ENCODE data around the gene USP15. TPM values are rescaled to one million over a fixed set of nuclear protein-coding genes. Genes with fewer than 3 reads are reported as not detected.

The USP15 gene
- total and polyA plus RNA-seq, 2 of the 8 experiments (the other 6 are each of a cell fraction or from before 2014, with no cell fraction given) = 12.7 to 38.6 TPM

GRCh38 chr12:62263966-62264365, 3.8 kb downstream of the USP15 start:
- H4K20me1 ChIP-seq (replicated peaks in 1 of 2; ENCODE audit: control insufficient read depth in 1 of 2, insufficient read depth in 2 of 2, low read length in 2 of 2) = peaks cover 0 to 2% of the 10 kb centered on the region in 2 experiments
- H3K9me3 ChIP-seq (ENCODE audit: insufficient read depth in 2 of 2, low read depth in 1 of 2, low read length in 1 of 2) = no peaks in the 10 kb centered on the region
- no peak overlapping the region for H3K56ac ChIP-seq (replicated peaks; ENCODE audit: insufficient read length, low read depth, low read length)
- H3K18ac ChIP-seq (ENCODE audit: extremely low read depth, low read length) = no peak overlapping the region
- H3K79me1 ChIP-seq (ENCODE audit: low read depth, low read length) = no peaks in the 10 kb centered on the region
- H2BK12ac ChIP-seq (ENCODE audit: low read depth, low read length) = no peak overlapping the region
- H3K27ac ChIP-seq (ENCODE audit: low read depth, low read length) = no peak overlapping the region
- no peak overlapping the region for H3K4me2 ChIP-seq (ENCODE audit: insufficient read depth in 1 of 2, low read depth in 2 of 2, low read length in 2 of 2)
- WGBS, 2 experiments (ENCODE audit: extremely low coverage in 1 of 2, insufficient coverage in 1 of 2, insufficient read length in 1 of 2, insufficient replicate concordance in 2 of 2, low coverage in 1 of 2, low lambda C conversion rate in 2 of 2, missing lambda C conversion rate in 1 of 2) = 94% methylated on average over 11 of the region's 11 CpGs; no CpG with 5 or more reads in 1 of the 2 experiments
- no peak for TF ChIP-seq CTCF (IDR thresholded peaks at IDR 0.05; ENCODE audit: control extremely low read depth in 1 of 3, insufficient read depth in 1 of 3, low read depth in 1 of 3, low read length in 3 of 3)
- TF ChIP-seq TAF1 (IDR thresholded peaks at IDR 0.05; ENCODE audit: low read depth, low read length) = no peak
- no peak for TF ChIP-seq SIX5 (IDR thresholded peaks at IDR 0.05; ENCODE audit: low read depth, low read length)
- TF ChIP-seq EP300 (IDR thresholded peaks at IDR 0.05; ENCODE audit: borderline replicate concordance in 1 of 2, low read depth in 2 of 2, low read length in 2 of 2) = no peak
- no peak for TF ChIP-seq SP1 (IDR thresholded peaks at IDR 0.05; ENCODE audit: low read depth, low read length)
- TF ChIP-seq FOSL1 (IDR thresholded peaks at IDR 0.05; ENCODE audit: insufficient read depth, low read depth, low read length) = no peak
- no peak overlapping the region for H4K5ac ChIP-seq (ENCODE audit: insufficient read length, low read depth, low read length)
- no peak overlapping the region for H2AK5ac ChIP-seq (ENCODE audit: low read depth, low read length)
- no peak overlapping the region for H2BK5ac ChIP-seq (ENCODE audit: low read depth, low read length)
- FAIRE-seq (no peak), DNase-seq (ENCODE audit: low read depth in 1 of 2, low spot score in 2 of 2) (no peak)
- no peak overlapping the region for H2BK15ac ChIP-seq (ENCODE audit: low read length)
- H3K36me3 ChIP-seq (ENCODE audit: control insufficient read depth in 2 of 4, insufficient read depth in 4 of 4, low read length in 3 of 4) = no peaks in the 10 kb centered on the region
- H2BK20ac ChIP-seq (ENCODE audit: low read length) = no peak overlapping the region
- POLR2A ChIA-PET (ENCODE audit: partially characterized antibody) = no interaction called here
- H3K23me2 ChIP-seq (ENCODE audit: low read depth, low read length) = peaks cover 3% of the 10 kb centered on the region; the same call in 1 of the 2 replicates
- H3K9ac ChIP-seq (replicated peaks in 1 of 4; ENCODE audit: extremely low read depth in 1 of 4, low read depth in 3 of 4, low read length in 3 of 4) = no peak overlapping the region
- no peak overlapping the region for H3K23ac ChIP-seq (ENCODE audit: insufficient read length)
- H4K8ac ChIP-seq (ENCODE audit: extremely low read depth, insufficient read depth, low read length) = no peak overlapping the region
- no peak overlapping the region for H2BK120ac ChIP-seq (replicated peaks; ENCODE audit: low read depth, low read length)
- no peaks in the 10 kb centered on the region for H3K27me3 ChIP-seq (replicated peaks in 1 of 4; ENCODE audit: control insufficient read depth in 3 of 4, extremely low read depth in 1 of 4, insufficient read depth in 3 of 4, low read length in 3 of 4)
- H3K14ac ChIP-seq (ENCODE audit: insufficient read length) = no peak overlapping the region
- no peaks in the 10 kb centered on the region for H3K4me1 ChIP-seq (replicated peaks in 1 of 4; ENCODE audit: control insufficient read depth in 3 of 4, insufficient read depth in 4 of 4, low read length in 3 of 4)
- H3K4ac ChIP-seq (replicated peaks; ENCODE audit: insufficient read length, low read depth, low read length) = no peak overlapping the region
- CTCF ChIA-PET (ENCODE audit: partially characterized antibody) = no interaction called here
- no peak overlapping the region for H3K4me3 ChIP-seq (ENCODE audit: extremely low read depth in 1 of 4, insufficient read depth in 2 of 4, low read depth in 3 of 4, low read length in 4 of 4)
- peaks cover 3 to 82% of the 10 kb centered on the region in 2 experiments for H3K79me2 ChIP-seq (ENCODE audit: control insufficient read depth in 1 of 2, insufficient read depth in 2 of 2, low read length in 2 of 2)
- H2AFZ ChIP-seq (ENCODE audit: low read length) = no peak overlapping the region
- no peak overlapping the region for H4K91ac ChIP-seq (replicated peaks; ENCODE audit: insufficient read length, low read length)

Data from H1 (cell line).